Transverse colon (tissue), 4 donors: ENCODE data around the gene CRYGN.

ENCODE experiments used
- CTCF ChIP-seq, 5 experiments: fragments of 200-600 bp in 3 of 5; fragments of 450-650 bp in 2 of 5; sonication (generic) in 3 of 5; IDR thresholded peaks; 1 replicate in 2 of 5; 2 replicates in 3 of 5; pipeline ENCODE4 v1.5.1; 2016 to 2017; ENCODE audit warnings: antibody characterized with exemption in 5 of 5, inconsistent platforms in 3 of 5, mild to moderate bottlenecking in 2 of 5, moderate library complexity in 1 of 5
- POLR2A ChIP-seq: fragments of 450-650 bp; IDR thresholded peaks from one replicate; pipeline ENCODE4 v1.6.1; 2016; ENCODE audit warnings: antibody characterized with exemption, mild to moderate bottlenecking, moderate library complexity
- POLR2AphosphoS5 ChIP-seq, 3 donors: sonication (generic); formaldehyde crosslinking; IDR thresholded peaks; one replicate each; pipeline ENCODE4 v1.6.1; 2016; ENCODE audit warnings: antibody characterized with exemption in 3 of 3

GRCh38 chr7:151431768-151432311 lies 8.1 kb downstream of the CRYGN start:
- TF ChIP-seq POLR2A (no peak), CTCF (IDR thresholded peaks at IDR 0.05) (no peak), POLR2AphosphoS5 (IDR thresholded peaks at IDR 0.05) (no peak)
